ENCODE measurements around the gene CYP1B1.

CYP1B1 gene

GRCh38 chr2:38017836-38018235, 58.1 kb downstream of the CYP1B1 start:
- Histone ChIP-seq H3K9ac (ENCODE audit: insufficient read length) (no peak overlapping the region), H3K27ac (no peak overlapping the region), H3K9me3 (ENCODE audit: low read depth, low read length) (no peaks in the 10 kb centered on the region), H3K4me3 (no peak overlapping the region), H3K36me3 (ENCODE audit: insufficient read depth, low read length) (no peaks in the 10 kb centered on the region)
- DNase-seq (ENCODE audit: low read depth, low spot score), result no peak
- TF ChIP-seq POLR2AphosphoS5 (IDR thresholded peaks at IDR 0.05; ENCODE audit: borderline replicate concordance, low read depth, low read length), result no peak
- no peak for TF ChIP-seq EZH2 (IDR thresholded peaks at IDR 0.05)
- no peak for TF ChIP-seq FOXP2 (optimal IDR thresholded peaks at IDR 0.05; ENCODE audit: control extremely low read depth, extremely low read length, insufficient read depth)

All from SK-N-MC (cell line).